ENCODE measurements around the gene SLC26A11.

The SLC26A11 gene

GRCh38 chr17:80245566-80246265 lies 25.5 kb downstream of the SLC26A11 start:
- no peak for DNase-seq

DNA sequence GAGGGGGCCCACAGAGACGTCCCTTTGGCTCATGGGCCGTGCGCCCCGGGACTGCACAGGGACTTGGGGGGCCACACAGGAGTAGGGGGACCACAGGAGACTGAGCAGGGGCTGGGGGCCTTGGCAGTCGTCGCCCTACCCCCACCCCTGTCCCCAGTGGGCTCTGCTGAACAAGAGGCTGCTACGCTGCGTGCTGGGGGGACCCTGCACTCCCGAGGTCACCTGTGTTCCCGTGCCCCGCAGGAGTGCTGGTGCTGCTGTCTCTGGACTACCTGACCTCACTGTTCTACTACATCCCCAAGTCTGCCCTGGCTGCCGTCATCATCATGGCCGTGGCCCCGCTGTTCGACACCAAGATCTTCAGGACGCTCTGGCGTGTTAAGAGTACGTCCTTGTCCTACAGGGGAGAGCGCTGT lies 26.0 kb downstream of the SLC26A11 start:
- DNase-seq, result no peak

GRCh38 chr17:80246726-80247125 lies 26.5 kb downstream of the SLC26A11 start:
- no peak for DNase-seq

- no peak for DNase-seq
Measured at GRCh38 chr17:80247561-80247960, 27.3 kb downstream of the SLC26A11 start.

DNA sequence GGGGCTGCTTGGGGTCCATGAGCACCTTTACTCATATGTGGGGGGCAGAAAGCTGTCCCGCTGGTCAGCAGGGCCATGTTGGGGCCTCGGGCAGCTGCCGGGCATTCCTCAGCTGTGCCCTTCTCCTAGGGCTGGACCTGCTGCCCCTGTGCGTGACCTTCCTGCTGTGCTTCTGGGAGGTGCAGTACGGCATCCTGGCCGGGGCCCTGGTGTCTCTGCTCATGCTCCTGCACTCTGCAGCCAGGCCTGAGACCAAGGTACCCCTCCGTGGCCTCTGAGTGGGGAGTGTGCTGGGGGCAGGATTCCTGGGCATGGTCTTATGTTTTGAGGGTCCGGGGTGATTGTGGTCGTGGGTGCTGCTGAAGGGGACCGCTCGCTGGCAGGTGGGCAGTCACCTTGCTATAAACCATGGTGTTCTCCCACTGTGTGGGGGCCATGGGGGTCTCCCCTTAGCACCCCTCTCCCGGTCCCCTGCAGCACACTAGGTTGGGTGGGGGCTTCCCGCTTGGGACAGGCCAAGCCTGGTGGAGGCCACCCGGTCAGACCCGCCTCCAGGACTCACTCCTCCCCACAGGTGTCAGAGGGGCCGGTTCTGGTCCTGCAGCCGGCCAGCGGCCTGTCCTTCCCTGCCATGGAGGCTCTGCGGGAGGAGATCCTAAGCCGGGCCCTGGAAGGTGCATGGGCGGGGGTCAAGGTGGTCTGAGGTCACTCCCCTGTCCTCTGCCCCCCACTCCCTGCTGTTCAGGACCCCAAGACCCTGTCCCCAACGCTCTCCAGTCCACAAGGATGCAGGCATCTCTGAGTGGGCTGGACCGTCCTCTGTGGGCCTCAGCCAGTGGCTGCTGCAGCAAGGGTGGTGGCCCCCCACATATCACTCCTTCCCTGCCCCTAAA lies 28.0 kb downstream of the SLC26A11 start:
- no peak for DNase-seq

- no peak for DNase-seq
Measured at GRCh38 chr17:80248894-80249710, 28.9 kb downstream of the SLC26A11 start.

DNA sequence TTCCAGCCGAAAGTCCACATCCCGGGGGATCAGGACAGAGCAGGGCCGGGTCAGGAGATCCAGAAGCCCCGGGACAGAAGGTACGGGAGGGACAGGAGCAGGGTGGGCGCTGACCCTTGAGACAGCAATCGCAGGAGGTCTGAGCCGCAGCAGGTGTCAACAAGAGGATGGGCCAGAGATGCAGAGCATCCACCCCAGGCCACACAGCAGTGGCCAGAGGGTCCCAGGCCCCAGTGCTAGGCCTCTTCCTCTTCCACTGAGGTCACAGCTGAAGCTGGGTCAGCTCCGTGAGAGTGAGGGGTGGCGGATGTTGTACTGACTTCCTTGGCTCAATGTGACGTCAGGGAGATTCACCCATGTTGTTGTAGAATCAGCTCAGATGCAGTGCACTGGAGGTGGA lies 31.7 kb downstream of the SLC26A11 start:
- DNase-seq, result no peak

DNA sequence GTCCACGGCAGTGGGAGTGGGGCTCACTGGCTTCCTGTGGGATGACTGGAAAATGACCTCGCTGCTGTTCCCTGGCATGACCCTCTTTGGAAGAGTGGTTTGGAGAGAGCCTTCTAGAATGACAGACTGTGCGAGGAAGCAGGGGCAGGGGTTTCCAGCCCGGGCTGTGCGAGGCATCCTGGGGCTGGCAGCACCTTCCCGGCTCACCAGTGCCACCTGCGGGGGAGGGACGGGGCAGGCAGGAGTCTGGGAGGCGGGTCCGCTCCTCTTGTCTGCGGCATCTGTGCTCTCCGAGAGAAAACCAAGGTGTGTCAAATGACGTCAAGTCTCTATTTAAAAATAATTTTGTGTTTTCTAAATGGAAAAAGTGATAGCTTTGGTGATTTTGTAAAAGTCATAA lies 32.6 kb downstream of the SLC26A11 start:
- peak; percentile 93 for DNase-seq

- DNase-seq, result no peak
Measured at GRCh38 chr17:80253631-80254395, 33.6 kb downstream of the SLC26A11 start.

- peak; percentile 79 for DNase-seq
Measured at GRCh38 chr17:80254396-80255251, 34.4 kb downstream of the SLC26A11 start.

GRCh38 chr17:80256034-80256350 lies 35.8 kb downstream of the SLC26A11 start:
- no peak for DNase-seq

DNA sequence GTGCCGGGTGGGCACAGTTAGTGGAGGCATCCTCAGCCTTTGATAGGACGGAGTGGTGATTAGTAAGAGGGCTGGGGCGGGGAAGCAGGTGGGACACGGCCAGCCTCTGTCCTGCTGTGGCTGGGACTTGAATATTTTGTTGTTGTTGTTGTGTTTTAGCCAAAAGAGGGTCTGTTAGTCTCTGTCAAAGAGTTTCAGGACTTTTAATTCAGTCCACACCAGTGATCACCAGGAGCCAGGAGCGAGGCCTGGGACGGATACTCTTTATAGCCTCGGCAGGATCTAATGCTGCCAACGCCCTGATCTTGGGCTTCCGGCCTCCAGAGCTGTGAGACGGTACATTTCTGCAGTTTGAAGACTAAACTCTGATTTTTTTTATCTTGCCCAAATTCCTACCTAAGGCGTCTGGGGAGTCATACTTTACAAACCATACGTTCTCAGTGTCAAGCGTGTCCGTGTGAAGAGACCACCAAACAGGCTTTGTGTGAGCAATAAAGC lies 37.5 kb downstream of the SLC26A11 start:
- DNase-seq, result no peak

GRCh38 chr17:80258296-80258695 lies 38.1 kb downstream of the SLC26A11 start:
- peak; percentile 56 for DNase-seq

DNA sequence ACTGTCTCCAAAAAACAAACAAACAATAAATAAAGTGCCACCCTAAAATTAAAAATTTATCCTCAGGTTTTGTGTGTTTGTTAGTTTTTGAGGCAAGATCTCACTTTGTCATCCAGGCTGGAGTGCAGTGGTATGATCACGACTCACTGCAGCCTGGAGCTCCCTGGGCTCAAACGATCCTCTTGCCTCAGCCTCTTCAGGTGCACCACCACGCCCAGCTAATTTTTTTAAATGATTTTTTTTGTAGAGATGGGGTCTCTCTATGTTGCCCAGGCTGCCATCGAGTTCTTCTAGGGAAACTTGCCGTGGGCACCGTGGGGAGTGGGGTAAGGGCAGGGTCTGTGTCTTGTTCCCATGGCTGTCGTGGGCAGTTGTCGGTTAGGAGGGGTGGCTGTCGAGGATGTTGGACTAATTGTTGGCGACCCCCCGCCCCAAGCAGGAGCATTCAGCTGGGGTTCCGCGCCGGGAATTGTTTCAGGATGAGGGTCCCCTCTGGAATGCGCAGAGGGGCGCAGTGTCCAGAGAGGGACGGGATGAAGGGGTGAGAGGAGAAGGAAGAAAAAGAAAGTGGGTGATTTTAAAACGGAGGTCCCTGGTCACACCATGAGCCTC lies 39.3 kb downstream of the SLC26A11 start:
- DNase-seq, result peak; percentile 47

GRCh38 chr17:80260069-80260535 lies 39.9 kb downstream of the SLC26A11 start:
- peak; percentile 83 for DNase-seq

DNA sequence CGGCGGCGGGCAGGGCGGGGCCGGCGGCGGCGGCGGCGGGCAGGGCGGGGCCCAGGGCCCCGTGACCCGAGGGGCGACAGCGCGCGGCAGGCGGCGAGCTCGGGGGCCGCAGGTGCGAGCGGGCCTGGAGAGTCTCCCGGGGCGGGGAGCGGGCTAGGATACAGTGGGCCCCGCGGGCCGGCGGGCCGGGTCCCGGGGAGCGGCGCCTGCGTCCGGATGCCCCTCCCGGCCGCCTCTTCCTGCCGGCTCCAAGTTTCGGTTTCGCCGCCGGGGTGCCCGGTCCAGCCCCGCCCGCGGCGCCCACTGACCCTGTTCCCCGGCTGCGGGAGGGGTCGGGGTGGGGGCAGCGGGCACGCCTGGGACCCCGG lies 40.5 kb downstream of the SLC26A11 start, which contains the start of gene RNF213:
TSS of gene RNF213 (plus strand) at position 62 of the 368 bp plus-strand sequence. CDS start 2,830 bp downstream, outside the sequence.
- peak; percentile 61 for DNase-seq

DNA sequence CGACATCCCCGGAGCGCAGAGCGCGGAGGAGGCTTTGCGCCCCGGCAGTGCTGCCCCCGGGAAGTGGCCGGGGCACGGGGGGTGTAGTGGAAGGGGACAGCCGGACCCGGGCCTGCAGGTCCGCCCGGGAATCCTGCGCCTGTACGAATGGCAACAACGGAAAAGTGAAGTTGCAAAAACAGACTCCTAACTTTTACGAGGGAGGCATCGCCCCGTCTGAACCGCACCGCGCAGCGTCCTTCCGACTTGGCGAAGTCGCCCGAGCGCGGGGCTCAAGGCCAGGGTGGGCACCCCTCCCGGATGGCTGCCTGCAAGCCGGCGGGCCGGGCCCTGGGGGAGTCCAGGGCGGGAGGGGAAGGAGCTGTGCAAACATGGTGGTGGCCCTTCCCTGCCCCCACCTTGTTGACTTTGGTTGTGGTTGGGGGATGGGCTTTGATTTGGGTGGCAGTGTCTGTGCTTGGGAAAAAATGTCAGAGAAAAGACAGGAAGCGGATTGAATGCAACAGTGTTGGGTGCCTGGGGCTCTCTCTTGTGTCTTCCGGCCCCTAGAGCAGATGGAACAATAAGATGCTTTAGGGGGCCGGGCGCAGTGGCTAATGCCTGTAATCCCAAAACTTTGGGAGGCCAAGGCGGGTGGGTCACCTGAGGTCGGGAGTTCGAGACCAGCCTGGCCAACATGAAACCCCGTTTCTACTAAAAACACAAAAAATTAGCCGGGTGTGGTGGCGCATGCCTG lies 41.1 kb downstream of the SLC26A11 start:
- peak; percentile 72 for DNase-seq

DNA sequence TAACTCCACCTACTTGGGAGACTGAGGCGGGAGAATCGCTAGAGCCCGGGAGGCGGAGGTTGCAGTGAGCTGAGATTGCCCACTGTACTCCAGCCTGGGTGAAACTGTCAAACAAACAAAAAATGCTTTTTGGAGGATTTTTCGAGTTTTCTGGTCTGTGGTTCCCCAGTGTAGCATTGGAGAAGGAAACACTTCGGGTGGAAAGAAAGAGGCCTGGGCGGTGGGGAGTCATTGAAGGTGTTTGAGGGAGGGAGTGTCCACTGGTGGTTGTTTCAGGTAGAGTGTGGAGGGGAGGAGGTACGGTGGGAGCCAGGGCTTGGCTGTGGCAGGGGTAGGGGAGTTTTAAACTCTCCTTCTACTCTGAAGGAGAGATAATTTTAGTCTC lies 41.7 kb downstream of the SLC26A11 start:
- DNase-seq, result no peak

- no peak for DNase-seq
Measured at GRCh38 chr17:80262291-80262690, 42.1 kb downstream of the SLC26A11 start.

- no peak for DNase-seq
Measured at GRCh38 chr17:80262775-80263244, 42.6 kb downstream of the SLC26A11 start.

All from activated CD4-positive, alpha-beta T cell treated with anti-CD3 and anti-CD28 coated beads for 48 hours (primary cell).